Body of pancreas (tissue), 4 donors: ENCODE results near the gene WRNIP1.

ENCODE experiments used
- POLR2A ChIP-seq, 3 donors: fragments of 450-650 bp; IDR thresholded peaks; one replicate each; pipeline ENCODE4 v1.6.1; 2016; ENCODE audit warnings: antibody characterized with exemption in 3 of 3, mild to moderate bottlenecking in 2 of 3
- TF ChIP-seq, protein P1 (sequence below), 7 experiments: fragments of 450-650 bp in 4 of 7; fragments of 200-600 bp in 3 of 7; sonication (generic) in 3 of 7; IDR thresholded peaks; one replicate each; pipeline ENCODE4 v1.5.1; 2016 to 2019; ENCODE audit warnings: antibody characterized with exemption in 7 of 7

- TF ChIP-seq, protein P1, sequence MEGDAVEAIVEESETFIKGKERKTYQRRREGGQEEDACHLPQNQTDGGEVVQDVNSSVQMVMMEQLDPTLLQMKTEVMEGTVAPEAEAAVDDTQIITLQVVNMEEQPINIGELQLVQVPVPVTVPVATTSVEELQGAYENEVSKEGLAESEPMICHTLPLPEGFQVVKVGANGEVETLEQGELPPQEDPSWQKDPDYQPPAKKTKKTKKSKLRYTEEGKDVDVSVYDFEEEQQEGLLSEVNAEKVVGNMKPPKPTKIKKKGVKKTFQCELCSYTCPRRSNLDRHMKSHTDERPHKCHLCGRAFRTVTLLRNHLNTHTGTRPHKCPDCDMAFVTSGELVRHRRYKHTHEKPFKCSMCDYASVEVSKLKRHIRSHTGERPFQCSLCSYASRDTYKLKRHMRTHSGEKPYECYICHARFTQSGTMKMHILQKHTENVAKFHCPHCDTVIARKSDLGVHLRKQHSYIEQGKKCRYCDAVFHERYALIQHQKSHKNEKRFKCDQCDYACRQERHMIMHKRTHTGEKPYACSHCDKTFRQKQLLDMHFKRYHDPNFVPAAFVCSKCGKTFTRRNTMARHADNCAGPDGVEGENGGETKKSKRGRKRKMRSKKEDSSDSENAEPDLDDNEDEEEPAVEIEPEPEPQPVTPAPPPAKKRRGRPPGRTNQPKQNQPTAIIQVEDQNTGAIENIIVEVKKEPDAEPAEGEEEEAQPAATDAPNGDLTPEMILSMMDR (IDR thresholded peaks at IDR 0.05), result no peak
- no peak for TF ChIP-seq POLR2A (IDR thresholded peaks at IDR 0.05)
Measured at GRCh38 chr6:2800552-2801316, 35.5 kb downstream of the WRNIP1 start.
